ENCODE measurements around the gene ZNF286A.
"Not testable (repeated sequence)": the region's sequence is repeated elsewhere in the genome, so short reads cannot be mapped to it uniquely, and the experiment has no call there.

Gene ZNF286A

GRCh38 chr17:15699413-15699924 is at the start of gene ZNF286A:
TSS of gene ZNF286A (plus strand) at chr17:15699752. CDS start at chr17:15700330, 578 bp downstream.
- H3K4me3 ChIP-seq (replicated peaks in 1 of 2; ENCODE audit: low read depth in 2 of 2, low read length in 2 of 2), result peak within 1 kb of the TSS; percentile 54
- DNase-seq (ENCODE audit: low read depth in 2 of 2), result peak; percentile 99 to 100

DNA sequence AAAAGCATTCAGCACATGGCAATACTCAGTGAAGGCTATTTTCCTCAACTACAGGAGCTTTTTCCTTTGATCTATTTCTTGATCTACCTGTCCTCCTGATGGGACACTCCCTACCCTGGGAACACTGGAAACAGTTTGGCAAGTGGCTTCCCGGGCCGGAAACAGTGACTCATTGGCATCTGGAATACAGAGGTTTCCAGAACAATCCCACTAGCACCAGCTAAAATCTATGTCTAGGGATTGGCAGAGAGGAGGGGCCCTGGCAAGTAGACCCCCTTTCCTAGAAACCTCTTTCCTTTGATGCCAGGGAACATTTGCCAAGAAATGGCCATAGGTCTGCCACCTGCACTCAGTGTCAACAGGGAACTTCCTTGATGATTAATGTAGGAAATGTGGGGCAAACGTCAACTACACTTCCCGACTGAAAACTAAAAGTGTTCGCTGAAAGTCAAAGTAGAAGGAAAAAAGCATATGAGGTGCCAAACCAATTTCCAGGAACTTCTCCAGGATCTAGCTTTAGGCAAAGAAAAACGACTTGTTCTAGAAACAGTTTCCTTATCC is 49.6 kb upstream of the ZNF286A start:
- TF ChIP-seq, protein P1, sequence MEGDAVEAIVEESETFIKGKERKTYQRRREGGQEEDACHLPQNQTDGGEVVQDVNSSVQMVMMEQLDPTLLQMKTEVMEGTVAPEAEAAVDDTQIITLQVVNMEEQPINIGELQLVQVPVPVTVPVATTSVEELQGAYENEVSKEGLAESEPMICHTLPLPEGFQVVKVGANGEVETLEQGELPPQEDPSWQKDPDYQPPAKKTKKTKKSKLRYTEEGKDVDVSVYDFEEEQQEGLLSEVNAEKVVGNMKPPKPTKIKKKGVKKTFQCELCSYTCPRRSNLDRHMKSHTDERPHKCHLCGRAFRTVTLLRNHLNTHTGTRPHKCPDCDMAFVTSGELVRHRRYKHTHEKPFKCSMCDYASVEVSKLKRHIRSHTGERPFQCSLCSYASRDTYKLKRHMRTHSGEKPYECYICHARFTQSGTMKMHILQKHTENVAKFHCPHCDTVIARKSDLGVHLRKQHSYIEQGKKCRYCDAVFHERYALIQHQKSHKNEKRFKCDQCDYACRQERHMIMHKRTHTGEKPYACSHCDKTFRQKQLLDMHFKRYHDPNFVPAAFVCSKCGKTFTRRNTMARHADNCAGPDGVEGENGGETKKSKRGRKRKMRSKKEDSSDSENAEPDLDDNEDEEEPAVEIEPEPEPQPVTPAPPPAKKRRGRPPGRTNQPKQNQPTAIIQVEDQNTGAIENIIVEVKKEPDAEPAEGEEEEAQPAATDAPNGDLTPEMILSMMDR (IDR thresholded peaks at IDR 0.05; ENCODE audit: low read depth, low read length), result no peak
- peak overlapping the region in 1 of 2 donors; percentile 98 for H3K4me3 ChIP-seq (replicated peaks in 1 of 2; ENCODE audit: low read depth in 2 of 2, low read length in 2 of 2)
- DNase-seq (ENCODE audit: low read depth in 2 of 2), result peak; percentile 40 to 59

DNA sequence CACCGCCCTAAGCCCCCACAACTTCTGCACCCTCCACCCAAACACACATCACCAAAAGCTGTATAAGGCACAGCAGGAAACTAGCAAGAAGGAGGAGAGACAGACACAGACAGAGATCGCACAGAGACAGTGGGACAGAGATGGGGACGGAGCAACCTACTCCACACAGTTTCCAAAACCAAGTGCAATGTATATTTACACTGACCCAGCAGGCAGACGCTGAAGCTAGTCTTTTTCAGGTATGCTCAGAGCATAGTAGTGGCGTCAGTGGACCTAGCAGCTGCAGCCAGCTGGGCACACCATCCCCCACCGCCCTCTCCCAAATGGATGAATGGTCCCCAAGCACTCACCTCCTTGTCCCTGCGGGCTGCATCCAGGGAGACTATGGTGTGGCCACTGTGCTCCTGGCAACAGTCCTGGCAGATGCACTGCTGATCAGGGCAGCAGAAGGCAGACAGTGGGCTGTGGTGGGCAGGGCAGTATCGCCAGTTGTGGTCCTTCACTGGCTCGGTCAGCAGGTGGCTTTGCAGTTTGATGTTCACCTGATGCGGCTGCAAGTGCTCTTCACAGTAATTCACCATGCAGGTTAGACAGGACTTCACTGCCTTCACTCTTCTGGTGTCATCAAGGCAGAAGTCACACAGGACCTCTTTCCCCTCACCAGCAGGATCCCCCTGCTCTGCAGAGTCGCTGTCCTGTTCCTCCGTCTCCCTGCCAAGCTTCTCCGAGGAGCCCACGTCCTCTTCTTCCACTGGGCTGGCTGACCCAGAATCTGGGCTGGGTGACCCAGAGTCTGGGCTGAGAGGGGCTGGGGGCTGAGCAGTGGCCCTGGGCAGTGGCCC is 48.6 kb upstream of the ZNF286A start:
- peak overlapping the region; percentile 59 to 98 for H3K4me3 ChIP-seq (replicated peaks in 1 of 2; ENCODE audit: low read depth in 2 of 2, low read length in 2 of 2)
- TF ChIP-seq, protein P1 (IDR thresholded peaks at IDR 0.05; ENCODE audit: low read depth, low read length), result no peak
- DNase-seq (ENCODE audit: low read depth in 2 of 2), result no peak

DNA sequence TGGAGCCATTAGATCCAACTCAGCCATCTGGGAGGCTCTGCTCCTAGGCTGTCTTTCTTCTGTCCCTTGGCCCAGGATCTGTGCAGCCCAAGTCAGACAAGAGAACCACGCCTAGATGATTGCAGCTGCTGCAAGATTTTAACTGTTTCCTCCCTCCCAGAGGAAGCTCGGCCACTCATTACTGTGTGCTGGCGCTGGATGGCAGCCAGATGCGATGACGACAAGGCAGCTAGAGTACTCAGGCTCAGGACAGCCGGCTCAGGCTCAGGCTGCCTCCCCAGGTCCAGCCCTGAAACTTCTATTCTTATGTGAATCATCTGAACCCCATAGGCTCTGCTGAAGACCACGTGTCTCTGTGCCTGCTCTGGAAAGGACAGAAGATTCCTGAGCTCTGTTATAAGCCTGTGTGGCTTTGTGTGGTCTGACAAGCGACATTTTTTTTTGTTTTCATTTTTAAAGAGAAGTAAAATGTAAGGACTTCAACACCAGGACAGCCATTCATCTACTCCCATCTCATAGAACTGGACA is 47.9 kb upstream of the ZNF286A start:
- TF ChIP-seq, protein P1 (IDR thresholded peaks at IDR 0.05; ENCODE audit: low read depth, low read length), result no peak
- DNase-seq (ENCODE audit: low read depth in 2 of 2), result peak; percentile 97 to 99
- H3K4me3 ChIP-seq (replicated peaks in 1 of 2; ENCODE audit: low read depth in 2 of 2, low read length in 2 of 2), result peak overlapping the region; percentile 59 to 98

DNA sequence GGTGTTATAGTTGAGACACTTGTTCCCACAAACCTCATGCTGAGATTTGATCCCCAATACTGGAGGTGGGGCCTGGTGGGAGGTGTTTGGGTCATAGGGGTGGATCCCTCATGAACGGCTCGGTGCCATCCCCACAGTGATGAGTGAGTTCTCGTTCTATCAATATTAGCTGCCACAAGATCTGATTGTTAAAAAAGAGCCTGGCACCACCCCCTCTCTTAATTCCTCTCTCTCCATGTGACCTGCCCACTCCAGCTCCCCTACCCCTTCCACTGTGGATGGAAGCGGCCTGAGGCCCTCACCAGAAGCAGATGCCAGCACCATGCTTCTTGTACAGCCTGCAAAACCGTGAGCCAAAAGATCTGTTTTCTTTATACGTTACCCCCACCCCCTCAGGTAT is 46.6 kb upstream of the ZNF286A start:
- no peak overlapping the region for H3K4me3 ChIP-seq (replicated peaks in 1 of 2; ENCODE audit: low read depth in 2 of 2, low read length in 2 of 2)
- TF ChIP-seq, protein P1 (IDR thresholded peaks at IDR 0.05; ENCODE audit: low read depth, low read length), result no peak
- DNase-seq (ENCODE audit: low read depth in 2 of 2), result no peak

- not testable (repeated sequence) for H3K4me3 ChIP-seq (replicated peaks in 1 of 2; ENCODE audit: low read depth in 2 of 2, low read length in 2 of 2); DNase-seq (ENCODE audit: low read depth in 2 of 2)
These were observed 45.2 kb upstream of the ZNF286A start for GRCh38 chr17:15654401-15654800.

DNA sequence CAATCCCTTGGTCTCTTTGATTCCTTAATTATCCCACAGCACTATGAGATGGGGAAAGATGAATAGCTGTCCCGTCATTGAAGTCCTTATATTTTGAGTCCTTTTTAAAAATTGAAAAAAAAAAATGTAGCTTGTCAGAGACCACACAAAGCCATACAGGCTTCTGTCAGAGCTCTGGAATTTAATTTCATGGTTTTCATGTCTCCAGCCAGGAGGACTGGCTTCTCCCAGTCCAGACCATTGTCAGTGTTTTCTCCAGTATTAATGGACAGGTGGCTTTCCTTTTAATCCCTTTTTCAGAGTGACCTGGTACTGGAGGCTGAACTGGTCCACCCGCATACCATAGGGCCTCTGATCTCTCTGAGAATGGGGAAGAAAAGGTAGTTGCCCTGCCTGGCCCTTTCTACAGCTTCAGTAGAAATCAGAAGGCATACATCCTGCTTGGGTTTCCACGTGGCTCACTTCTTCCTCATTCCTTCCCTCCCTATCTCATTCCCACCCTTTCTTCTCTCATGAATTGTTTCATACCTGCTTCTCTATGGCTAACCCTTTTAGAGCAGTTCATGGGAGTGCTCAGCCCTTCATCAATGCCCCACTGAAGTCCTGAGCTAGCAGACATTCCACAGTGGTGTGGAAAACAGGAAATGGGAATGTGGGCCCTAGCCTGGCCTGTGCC is 44.5 kb upstream of the ZNF286A start:
- TF ChIP-seq, protein P1 (IDR thresholded peaks at IDR 0.05; ENCODE audit: low read depth, low read length), result no peak
- no peak overlapping the region for H3K4me3 ChIP-seq (replicated peaks in 1 of 2; ENCODE audit: low read depth in 2 of 2, low read length in 2 of 2)
- DNase-seq (ENCODE audit: low read depth in 2 of 2), result no peak

Measured in cardiac fibroblast (primary cell).